Hypothalamus (tissue), 51 donors: Measurements from ENCODE around the gene MT1X.

Experiments used
- DNase-seq, 51 donors: peaks; one replicate each; lab custom pipeline; 2025; lab: John Stamatoyannopoulos, UW

Gene MT1X

DNA sequence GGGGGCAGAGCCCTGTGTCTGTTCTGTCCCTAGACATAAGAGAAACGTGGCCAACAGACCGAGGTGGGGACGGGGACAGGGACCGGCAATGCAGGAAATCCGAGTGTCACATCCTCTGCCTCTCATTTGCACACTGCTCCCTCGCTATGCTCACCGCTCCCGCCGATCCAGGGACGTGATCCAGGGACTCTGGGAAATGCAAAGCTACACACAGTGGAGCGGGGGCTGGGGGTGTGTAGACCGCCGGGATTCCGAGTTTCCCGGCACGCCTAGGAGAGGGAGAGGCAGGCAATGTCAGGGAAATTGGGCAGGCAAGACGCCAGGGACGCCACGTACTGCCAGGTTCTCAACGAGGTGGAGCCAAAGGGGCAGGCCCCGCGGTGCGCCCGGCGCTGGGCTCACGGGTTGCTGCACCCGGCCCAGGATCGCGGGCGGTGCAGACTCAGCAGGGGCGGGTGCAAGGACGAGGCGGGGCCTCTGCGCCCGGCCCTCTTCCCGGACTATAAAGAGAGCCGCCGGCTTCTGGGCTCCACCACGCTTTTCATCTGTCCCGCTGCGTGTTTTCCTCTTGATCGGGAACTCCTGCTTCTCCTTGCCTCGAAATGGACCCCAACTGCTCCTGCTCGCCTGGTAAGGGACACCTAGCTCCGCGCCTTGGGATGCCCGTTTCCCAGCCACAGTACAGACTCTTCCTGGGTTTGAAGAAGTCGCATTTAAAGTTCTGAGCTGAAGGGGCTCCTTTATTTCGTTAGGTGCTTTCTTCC, at the start of gene MT1X:
TSS of gene MT1X (plus strand) at position 532 of the 764 bp plus-strand sequence. CDS start at position 603, 71 bp downstream.
- peak; percentile 28 to 92 (median 81) for DNase-seq

DNA sequence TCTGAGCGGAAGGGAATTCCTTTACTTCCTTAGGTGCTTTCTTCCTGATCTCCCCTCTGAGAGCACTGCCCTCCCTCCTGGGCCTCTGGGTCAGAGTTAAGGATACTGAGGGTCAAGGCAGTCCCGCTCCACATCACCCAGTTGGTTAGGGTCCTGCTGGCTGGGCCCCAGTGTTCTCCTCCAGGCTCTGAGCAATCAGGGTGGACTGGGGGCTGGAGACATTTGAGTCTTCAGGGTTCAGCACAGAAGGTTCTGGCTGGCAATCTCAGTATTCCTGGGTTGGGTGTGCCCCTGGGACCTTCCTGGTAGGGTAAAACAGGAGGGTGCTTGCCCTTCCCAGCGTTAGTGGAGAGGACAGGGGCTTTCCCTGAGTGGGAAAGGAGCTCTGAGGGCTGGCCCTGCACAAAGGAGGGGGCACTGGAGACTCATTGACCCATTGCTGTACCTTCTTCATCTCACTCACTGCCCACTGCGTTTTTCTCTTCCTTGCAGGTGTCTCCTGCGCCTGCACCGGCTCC, 49.4 kb upstream of the MT1X start:
- DNase-seq: no peak

DNA sequence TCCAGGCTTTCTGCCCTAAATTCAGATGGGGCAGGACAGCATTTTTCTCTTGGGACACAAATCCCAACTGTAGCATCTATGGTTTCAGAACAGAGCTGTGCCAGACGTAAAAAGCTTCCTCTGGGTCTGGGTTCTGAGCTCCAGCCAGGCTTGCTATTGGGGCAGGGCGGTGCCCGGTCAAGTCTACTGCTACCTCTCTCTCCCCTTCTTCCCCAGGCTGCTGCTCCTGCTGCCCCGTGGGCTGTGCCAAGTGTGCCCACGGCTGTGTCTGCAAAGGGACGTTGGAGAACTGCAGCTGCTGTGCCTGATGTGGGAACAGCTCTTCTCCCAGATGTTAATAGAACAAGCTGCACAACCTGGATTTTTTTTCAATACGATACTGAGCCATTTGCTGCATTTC, 48.7 kb upstream of the MT1X start:
- DNase-seq: no peak

DNA sequence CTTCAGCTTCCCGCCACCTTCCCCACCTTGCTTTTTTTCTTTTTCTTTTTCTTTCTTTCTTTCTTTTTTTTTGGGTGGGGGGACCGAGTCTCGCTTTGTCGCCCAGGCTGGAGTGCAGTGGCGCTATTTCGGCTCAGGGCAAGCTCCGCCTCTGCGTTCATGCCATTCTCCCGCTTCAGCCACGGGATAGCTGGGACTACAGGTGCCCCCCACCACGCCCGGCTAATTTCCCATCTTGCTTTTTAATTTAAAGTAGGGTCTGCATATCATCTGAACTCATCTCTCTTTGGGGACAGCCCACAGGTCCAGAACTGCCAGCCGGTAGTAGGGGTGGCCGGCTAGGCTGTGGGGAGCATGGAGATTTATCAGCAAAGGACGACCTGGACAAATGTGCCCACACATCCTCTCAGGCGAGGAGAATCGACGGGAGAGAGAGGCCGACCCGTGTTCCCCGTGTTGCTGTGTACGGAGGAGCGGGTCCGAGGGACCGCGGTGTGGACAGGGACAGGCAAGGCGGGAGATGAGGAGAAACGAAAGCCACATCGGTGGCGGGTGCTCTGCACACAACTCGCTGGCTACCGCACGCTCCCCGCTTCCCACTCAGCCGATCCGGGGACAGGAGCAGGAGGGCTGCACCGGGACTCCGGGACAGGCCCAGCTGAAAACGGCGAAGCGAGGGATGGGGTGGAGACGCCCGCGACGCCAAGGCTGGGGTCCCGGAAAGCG, 47.4 kb upstream of the MT1X start:
- DNase-seq: no peak

DNA sequence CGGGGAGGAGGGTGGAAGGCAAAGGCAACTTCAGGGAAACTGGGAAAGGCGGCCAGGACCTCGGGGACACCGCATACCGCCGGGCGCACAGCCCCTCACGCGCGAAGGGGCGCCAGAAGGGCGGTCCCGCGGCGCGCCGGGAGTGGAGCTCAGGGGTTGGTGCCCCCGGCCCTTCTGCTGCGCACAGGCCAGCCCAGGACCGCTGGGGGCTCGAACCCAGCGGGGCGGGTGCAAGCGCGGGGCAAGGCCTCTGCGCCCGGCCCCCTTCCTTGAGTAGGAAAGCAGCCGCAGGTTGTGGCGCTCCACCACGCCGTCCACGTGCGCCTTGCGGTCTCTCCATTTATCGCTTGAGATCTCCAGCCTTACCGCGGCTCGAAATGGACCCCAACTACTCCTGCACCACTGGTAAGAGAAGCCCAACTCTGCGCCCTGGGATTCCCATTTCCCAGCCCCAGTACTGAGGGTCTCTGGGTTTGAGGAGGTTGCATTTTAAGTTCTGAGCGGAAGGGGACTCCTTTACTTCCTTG, 46.8 kb upstream of the MT1X start:
- no peak for DNase-seq

DNA sequence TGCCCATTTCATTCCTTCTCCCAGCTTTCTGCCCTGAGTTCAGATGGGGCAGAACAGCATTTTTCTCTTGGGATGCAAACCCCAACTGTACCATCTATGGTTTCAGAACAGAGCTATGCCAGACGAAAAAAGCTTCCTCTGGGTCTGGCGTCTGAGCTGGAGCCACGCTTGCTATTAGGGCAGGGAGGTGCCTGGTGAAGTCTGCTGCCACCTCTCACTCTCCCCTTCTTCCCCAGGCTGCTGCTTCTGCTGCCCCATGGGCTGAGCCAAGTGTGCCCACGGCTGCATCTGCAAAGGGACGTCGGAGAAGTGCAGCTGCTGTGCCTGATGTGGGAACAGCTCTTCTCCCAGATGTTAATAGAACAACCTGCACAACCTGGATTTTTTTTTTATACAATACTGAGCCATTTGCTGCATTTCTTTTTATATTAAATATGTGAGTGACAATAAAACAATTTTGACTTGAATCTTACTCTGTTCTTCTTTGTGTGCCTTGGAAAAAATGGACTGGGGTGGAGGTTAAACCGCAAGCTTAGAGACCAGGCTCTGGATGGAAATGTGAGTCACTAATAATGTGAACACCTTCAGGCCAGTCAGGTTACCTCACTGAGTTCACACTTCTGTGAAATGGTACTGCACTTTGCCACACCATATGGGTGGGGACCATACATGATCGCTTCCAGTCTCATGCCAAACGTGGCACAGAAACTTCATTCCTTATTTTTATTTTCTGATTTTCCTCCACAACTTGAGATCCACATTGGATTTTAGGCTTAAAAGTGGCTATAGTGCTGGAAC, 45.5 kb upstream of the MT1X start:
- DNase-seq: no peak

DNA sequence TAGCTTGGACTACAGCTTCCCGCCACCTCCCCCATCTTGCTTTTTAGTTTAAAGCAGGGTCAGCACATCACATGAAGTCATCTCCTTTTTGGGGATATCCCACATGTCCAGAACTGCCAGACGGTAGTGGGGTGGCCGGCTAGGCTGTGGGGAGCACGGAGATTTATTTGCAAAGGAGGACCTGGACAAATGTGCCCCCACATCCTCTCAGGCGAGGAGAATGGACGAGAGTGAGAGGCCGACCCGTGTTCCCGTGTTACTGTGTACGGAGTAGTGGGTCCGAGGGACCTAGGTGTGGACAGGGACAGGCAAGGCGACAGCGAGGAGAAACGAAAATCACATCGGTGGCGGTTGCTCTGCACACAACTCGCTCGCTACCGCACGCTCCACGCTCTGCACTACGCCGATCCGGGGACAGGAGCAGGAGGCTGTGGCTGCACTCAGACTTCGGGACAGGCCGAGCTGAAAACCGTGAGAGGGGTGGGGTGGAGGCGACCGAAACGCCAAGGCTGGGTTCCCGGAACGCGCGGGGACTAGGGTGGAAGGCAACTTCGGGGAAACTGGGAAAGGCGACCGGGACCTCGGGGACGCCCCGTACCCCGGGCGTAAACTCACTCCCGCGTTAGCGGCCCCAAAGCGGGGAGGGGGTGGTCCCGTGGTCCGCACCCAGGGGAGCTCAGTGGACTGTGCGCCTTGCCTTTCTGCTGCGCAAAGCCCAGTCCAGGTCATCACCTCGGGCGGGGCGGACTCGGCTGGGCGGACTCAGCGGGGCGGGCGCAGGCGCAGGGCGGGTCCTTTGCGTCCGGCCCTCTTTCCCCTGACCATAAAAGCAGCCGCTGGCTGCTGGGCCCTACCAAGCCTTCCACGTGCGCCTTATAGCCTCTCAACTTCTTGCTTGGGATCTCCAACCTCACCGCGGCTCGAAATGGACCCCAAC, 44.2 kb upstream of the MT1X start, which contains the start of gene MT1A:
TSS of gene MT1A (plus strand) at position 853 of the 937 bp plus-strand sequence. CDS start at position 926, 73 bp downstream.
- DNase-seq: peak in 27 of 51 donors; percentile 9 to 55 (median 40)

DNA sequence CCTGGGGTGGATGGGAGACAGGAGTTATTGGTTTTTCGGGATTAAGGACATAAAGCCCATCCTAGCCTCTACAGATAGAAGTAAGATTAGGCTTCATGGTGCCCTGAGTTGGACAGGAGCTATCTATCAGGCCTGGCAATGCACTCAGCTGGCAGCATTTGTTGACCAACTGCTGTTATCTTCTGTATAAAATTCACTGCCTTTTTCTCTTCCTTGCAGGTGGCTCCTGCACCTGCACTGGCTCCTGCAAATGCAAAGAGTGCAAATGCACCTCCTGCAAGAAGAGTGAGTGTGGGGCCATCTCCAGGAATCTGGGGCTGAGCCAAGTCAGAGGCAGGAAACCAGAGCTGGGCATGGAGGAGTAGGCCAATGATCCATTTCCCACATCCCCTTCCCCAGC, 43.2 kb upstream of the MT1X start:
- no peak for DNase-seq

DNA sequence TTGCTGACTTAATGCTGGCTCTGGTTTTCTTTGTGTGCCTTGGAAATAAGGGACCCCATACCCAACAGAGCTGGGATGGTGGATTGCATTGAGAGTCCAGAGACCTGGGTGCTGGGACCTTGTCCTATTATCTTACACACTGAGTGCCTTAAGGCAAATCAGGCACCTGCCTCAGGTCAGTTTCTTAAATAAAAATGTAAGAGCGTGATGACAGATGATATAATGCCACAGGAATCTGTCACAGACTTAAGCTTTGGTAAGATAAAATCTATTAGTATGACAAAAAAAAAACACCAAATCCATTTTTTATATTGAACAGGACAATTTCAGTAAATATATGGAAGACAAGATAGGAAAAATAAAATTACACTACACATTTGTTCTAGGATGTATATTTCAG, 42.2 kb upstream of the MT1X start:
- no peak for DNase-seq

DNA sequence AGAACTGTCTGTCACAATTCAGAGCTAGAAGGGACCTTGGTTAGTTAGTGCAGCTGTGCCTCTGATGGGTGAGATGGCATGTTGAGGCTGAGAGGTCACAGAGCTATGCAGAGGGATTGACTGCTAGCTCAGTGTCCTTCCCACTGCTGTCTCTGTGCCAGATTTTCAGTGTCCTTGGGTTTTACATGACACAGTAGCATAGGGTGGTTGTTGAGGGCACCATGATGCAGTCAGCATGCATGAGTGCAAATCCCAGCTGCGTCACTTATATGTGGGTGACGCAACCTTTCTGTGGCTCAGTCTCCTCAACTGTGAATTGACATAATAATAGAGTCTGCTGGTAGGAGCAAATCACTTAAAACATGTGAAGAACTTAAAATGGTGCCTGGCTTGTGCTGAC, 41.1 kb upstream of the MT1X start:
- no peak for DNase-seq

DNA sequence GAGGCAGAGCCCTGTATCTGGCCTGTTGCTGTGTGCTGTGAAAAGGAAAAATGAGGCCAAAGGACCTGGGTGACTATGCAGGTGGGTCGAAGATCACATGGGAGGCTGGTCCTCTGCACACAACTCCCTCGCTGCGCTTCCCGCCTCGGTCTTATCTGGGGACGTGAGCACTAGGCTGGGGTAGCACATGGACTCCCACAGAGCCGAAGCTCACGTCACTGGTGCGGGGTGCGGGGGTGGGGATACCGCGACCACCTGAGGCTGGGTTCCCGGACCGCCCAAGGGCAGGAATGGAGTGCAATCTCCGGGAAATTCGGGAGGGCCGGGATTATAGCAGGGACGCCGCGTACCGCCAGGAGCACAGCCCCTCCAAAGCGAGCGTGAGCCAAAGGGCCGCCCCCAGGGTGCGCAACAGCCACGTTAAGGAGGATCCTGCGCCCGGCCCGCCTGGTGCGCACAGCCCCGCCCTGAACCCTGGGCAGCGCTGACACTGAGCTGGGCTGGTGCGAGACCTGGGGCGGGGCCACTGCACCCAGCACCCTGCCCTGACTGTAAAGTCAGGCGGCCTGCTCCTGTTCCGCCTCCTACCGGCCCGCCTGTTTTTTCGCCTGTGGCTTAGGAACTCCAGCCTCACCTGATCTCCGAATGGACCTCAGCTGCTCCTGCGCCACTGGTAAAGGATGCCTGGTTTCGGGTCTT, 39.0 kb upstream of the MT1X start:
- DNase-seq: peak in 6 of 51 donors; percentile 10 to 20 (median 14)

DNA sequence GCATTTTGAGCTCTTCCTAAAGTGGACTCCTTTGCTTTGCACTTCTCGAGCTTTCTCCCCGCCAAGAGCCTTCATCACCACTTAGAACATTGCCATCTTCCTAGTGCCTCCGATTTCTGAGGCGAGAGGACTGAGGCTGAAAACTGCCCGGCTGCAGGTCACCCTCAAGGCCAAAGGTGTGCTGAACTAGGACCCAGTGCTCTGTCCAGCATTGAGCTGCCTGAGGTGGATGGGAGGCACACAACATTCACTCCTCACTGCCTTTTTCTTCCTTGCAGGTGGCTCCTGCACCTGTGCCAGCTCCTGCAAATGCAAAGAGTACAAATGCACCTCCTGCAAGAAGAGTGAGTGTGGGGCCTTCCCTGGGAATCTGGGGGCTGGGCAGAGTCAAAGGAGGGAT, 38.4 kb upstream of the MT1X start:
- no peak for DNase-seq

DNA sequence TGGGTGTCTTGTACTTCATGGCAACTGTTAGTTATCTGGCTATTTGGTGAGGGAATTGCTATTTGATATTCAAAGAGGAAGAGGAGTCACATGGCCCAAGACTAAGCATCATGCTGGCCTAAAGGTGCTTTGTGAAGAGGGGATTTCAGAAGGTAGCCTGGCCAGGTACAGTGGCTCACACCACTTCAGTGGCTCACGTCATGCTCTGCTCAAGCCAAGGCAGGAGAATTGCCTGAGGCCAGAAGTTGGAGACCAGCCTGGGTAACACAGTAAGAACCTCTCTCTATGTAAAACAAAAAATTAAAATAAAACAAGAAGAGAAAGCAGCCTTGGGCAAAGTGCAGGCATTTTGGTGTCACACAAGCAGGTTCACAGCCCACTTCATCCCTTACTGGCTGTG, 37.0 kb upstream of the MT1X start:
- no peak for DNase-seq

DNA sequence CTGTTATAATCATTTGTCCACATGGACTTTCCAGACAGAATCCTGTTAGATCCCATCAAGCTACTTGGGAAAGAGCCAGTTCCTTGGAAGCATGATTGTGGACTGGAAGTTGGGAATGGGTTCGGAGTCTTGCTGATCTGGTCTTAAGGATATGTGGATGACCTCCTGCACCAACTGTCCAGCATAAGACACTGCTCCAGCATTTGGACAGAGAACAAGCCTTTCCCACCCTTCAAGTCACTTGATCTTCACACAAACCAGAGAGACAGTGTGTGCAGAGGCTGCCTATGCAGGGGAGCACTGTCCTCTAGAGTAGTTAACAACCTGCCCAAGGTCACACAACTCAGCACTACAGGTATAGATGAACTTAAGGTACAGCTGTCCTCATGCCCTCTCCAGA, 36.4 kb upstream of the MT1X start:
- DNase-seq: no peak

DNA sequence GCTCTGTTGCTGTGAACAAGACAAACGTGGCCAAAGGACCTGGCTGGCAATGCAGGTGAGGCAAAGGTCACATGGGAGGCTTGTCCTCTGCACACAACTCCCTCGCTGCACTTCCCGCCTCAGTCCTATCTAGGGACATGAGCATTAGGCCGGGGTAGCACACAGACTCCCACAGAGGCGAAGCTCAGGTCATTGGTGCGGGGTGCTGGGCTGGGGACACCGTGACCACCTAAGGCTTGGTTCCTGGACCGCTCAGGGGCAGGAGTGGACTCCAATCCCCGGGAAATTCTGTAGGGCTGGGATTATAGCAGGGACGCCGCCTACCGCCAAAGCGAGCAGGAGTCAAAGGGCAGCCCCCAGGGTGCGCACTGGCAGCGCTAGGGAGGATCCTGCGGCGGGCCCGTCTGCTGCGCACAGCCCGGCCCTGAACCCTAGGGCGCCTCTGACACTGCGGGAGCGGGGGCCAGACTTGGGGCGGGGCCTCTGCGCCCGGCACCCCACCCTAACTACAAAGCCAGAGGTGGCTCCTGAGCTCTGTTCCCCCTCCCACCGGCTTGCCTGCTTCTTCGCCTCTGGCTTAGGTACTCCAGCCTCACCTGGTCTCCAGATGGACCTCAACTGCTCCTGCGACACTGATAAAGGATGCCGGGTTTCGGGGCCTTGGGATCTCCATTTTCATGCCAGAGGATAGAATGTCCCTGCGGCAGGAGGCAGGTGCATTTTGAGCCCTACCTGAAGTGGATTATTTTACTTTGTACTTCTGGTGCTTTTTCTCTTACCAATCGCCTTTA, 34.4 kb upstream of the MT1X start:
- no peak for DNase-seq

DNA sequence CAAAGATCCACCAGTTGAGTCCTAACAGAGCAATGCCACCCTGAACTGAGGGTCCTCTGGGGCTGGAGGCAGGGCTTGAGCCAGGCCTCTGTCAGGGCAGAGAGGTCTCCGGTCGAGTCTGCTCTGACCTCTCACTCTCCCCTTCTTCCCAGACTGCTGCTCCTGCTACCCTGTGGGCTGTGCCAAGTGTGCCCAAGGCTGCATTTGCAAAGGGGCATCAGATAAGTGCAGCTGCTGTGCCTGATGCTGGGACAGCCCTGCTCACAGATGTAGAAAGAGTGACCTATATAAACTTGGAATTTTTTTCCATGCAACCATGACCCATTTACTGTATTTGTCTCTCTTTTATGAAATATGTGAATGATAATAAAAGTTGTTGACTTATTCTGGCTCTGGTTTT, 33.0 kb upstream of the MT1X start:
- no peak for DNase-seq

DNA sequence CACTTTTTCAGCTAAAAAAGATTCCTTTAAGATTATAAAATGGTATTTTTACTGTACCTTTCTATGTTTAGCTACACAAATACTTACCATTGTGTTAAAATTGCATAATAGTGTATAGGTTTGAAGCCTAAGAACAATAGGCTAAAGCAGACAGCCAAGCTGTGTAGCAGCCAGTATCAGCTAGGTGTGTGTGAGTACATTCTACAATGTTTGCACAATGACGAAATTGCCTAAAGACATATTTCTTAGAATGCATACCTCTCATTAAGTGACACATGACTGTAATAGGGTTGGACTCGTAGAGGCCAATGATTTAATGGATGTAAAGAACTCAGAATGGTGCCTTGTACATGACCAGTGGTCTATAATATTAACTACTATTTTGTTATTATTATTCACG, 32.5 kb upstream of the MT1X start:
- no peak for DNase-seq

DNA sequence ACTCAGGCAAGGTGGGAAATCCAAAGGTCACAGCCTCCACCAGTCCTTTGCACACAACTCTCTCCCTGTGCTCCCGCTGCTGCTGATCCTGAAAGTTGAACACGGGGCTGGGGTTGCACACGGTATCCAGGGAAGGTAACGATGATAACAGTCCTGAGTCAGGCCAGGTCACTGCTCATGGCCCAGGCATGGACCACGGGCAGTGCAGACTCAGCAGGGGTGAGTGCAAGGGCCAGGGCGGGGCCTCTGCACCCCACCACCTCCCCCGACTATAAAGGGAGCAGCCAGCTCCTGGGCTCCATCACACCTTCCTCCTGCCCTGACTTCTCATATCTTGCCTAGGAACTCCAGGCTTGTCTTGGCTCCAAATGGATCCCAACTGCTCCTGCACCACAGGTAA, 30.7 kb upstream of the MT1X start, which contains the start of gene MT1B:
TSS of gene MT1B (plus strand) at position 301 of the 400 bp plus-strand sequence. CDS start at position 369, 68 bp downstream.
- no peak for DNase-seq
